NT2/D1 (cell line): ENCODE measurements around the gene CAMK1G.

Experiments
- YY1 ChIP-seq: IDR thresholded peaks from 2 replicates; pipeline ENCODE4 v1.6.1; 2011; ENCODE audit not compliant: insufficient read length, insufficient read depth
- ZNF274 ChIP-seq: IDR thresholded peaks from 2 replicates; pipeline ENCODE4 v1.6.1; 2011; ENCODE audit warnings: mild to moderate bottlenecking, low read depth, low read length

- TF ChIP-seq YY1 = no peak
- no peak for TF ChIP-seq ZNF274
Measured at GRCh38 chr1:209613400-209614150, 30.1 kb downstream of the CAMK1G start.
